Prostate gland (tissue), 2 donors: ENCODE data around the gene TM4SF20.

ENCODE experiments used
- CTCF ChIP-seq, 4 experiments: fragments of 200-600 bp in 2 of 4; fragments of 450-650 bp in 2 of 4; sonication (generic) in 2 of 4; IDR thresholded peaks; 1 replicate in 3 of 4; 2 replicates in 1 of 4; pipeline ENCODE4 v1.5.1; 2016 to 2019; ENCODE audit warnings: antibody characterized with exemption in 4 of 4, mild to moderate bottlenecking in 2 of 4, moderate library complexity in 2 of 4
- POLR2AphosphoS5 ChIP-seq: sonication (generic); formaldehyde crosslinking; IDR thresholded peaks from one replicate; pipeline ENCODE4 v1.6.1; 2017; ENCODE audit warnings: antibody characterized with exemption

GRCh38 chr2:227370092-227370491 lies 9.0 kb downstream of the TM4SF20 start:
- TF ChIP-seq POLR2AphosphoS5 = no peak
- no peak for TF ChIP-seq CTCF (IDR thresholded peaks at IDR 0.05)
